Keratinocyte (primary cell): ENCODE data around the gene ATP6V1A.

Experiments
- EZH2 ChIP-seq: IDR thresholded peaks from one replicate; pipeline ENCODE4 v1.6.1; 2012; ENCODE audit warnings: inconsistent platforms, mild to moderate bottlenecking, low read length, moderate library complexity
- TF ChIP-seq, protein P1 (sequence below), 3 experiments: IDR thresholded peaks in 1 of 3; conservative IDR thresholded peaks in 1 of 3; optimal IDR thresholded peaks in 1 of 3; 2 replicates in 2 of 3; 3 replicates in 1 of 3; pipeline versions ENCODE3 to v1.5.1; 2011; ENCODE audit warnings: low read length in 3 of 3, mild to moderate bottlenecking in 3 of 3, moderate library complexity in 2 of 3, control low read depth in 1 of 3, inconsistent platforms in 1 of 3; ENCODE audit not compliant: insufficient read depth in 2 of 3; ENCODE audit errors: extremely low read depth in 1 of 3

DNA sequence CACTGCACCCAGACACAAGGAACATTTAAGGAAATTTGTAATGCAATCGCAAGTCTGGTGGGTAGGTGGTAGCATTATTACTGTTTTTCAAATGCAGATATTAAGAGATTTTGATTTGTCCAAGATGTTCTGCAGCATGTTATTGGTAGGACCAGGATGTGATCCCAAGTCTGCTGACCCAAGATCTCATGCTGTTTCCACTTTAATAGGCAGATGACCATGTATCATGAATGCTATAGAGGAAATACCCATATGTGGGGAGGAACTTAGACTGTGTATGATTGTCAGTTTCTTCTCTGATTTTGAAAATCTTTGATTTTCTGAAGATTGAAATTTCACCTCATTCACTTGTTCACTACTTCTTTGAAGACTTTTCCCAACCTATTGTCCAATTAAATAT lies 28.7 kb downstream of the ATP6V1A start:
- no peak for TF ChIP-seq EZH2
- TF ChIP-seq, protein P1, sequence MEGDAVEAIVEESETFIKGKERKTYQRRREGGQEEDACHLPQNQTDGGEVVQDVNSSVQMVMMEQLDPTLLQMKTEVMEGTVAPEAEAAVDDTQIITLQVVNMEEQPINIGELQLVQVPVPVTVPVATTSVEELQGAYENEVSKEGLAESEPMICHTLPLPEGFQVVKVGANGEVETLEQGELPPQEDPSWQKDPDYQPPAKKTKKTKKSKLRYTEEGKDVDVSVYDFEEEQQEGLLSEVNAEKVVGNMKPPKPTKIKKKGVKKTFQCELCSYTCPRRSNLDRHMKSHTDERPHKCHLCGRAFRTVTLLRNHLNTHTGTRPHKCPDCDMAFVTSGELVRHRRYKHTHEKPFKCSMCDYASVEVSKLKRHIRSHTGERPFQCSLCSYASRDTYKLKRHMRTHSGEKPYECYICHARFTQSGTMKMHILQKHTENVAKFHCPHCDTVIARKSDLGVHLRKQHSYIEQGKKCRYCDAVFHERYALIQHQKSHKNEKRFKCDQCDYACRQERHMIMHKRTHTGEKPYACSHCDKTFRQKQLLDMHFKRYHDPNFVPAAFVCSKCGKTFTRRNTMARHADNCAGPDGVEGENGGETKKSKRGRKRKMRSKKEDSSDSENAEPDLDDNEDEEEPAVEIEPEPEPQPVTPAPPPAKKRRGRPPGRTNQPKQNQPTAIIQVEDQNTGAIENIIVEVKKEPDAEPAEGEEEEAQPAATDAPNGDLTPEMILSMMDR (optimal IDR thresholded peaks at IDR 0.05 in 1 of 3, IDR thresholded peaks at IDR 0.05 in 1 of 3, conservative IDR thresholded peaks at IDR 0.05 in 1 of 3; ENCODE audit: extremely low read depth in 1 of 3, insufficient read depth in 2 of 3, low read length in 3 of 3), result no peak
